Esophagus squamous epithelium (tissue), 5 donors: ENCODE measurements around the gene CDKN1B. TPM values are rescaled to one million over a fixed set of nuclear protein-coding genes. Genes with fewer than 3 reads are reported as not detected.

ENCODE experiments used
- DNase-seq: peaks from one replicate; lab custom pipeline; 2025; lab: John Stamatoyannopoulos, UW
- H3K27ac ChIP-seq, 4 donors: fragments of 200-600 bp; sonication (generic); one replicate each; pipeline ENCODE4 v1.5.1; 2016 to 2019; ENCODE audit warnings: mild to moderate bottlenecking in 1 of 4
- H3K27me3 ChIP-seq, 4 donors: fragments of 200-600 bp; sonication (generic); 1 replicate in 3 of 4; 2 replicates in 1 of 4; pipeline versions ENCODE4 v1.5.1 to v1.6.0; 2017 to 2021; ENCODE audit warnings: antibody characterized with exemption in 1 of 4
- H3K36me3 ChIP-seq, 3 donors: fragments of 200-600 bp; sonication (generic); one replicate each; pipeline ENCODE4 v1.5.1; 2016 to 2019
- H3K4me1 ChIP-seq, 3 donors: fragments of 200-600 bp; sonication (generic); one replicate each; pipeline ENCODE4 v1.5.1; 2017 to 2019
- H3K4me3 ChIP-seq, 4 donors: fragments of 200-600 bp; sonication (generic); 1 replicate in 3 of 4; 2 replicates in 1 of 4; pipeline ENCODE4 v1.5.1; 2016 to 2019; ENCODE audit warnings: mild to moderate bottlenecking in 2 of 4, moderate library complexity in 1 of 4
- H3K9me3 ChIP-seq, 3 donors: fragments of 200-600 bp; sonication (generic); one replicate each; pipeline ENCODE4 v1.5.1; 2016 to 2019
- CTCF ChIP-seq, 6 experiments: fragments of 450-650 bp in 4 of 6; fragments of 200-600 bp in 2 of 6; sonication (generic) in 2 of 6; IDR thresholded peaks; one replicate each; pipeline ENCODE4 v1.5.1; 2016 to 2019; ENCODE audit warnings: antibody characterized with exemption in 6 of 6, mild to moderate bottlenecking in 4 of 6, moderate library complexity in 4 of 6
- POLR2A ChIP-seq, 4 donors: fragments of 450-650 bp; IDR thresholded peaks; one replicate each; pipeline ENCODE4 v1.6.1; 2017; ENCODE audit warnings: antibody characterized with exemption in 4 of 4, mild to moderate bottlenecking in 4 of 4, moderate library complexity in 3 of 4
- WGBS, 2 donors: methylation state at CpG; one replicate each; pipeline ENCODE4 v1.1.5; 2018; 5-methylcytosine and 5-hydroxymethylcytosine counted together
- intact Hi-C: fragments of 100-400 bp; cut with DNase I; formaldehyde crosslinking; loops from one replicate; pipeline ENCODE4 v1.15.0; 2022
- total RNA-seq, 4 donors: library from RNA; depleted of rRNA; stranded (reverse); fragments of >200 nt; gene quantifications; one replicate each; pipeline ENCODE4 v1.1.0, GENCODE V29; 2016
- donor health status: DM: yes; HTN: yes; CAD: no.

The CDKN1B gene
- total RNA-seq, 4 donors from 2014 or later = 17.3 to 48.1 (median 30.5) TPM

GRCh38 chr12:12684375-12685106 is 32.6 kb upstream of the CDKN1B start:
- Histone ChIP-seq H3K9me3 (no peaks in the 10 kb centered on the region), H3K36me3 (no peaks in the 10 kb centered on the region), H3K27ac (no peak overlapping the region), H3K4me3 (no peak overlapping the region), H3K4me1 (no peaks in the 10 kb centered on the region), H3K27me3 (no peaks in the 10 kb centered on the region)
- intact Hi-C loops = no loop called here
- TF ChIP-seq CTCF (IDR thresholded peaks at IDR 0.05) = no peak
- TF ChIP-seq POLR2A (IDR thresholded peaks at IDR 0.05) = no peak
- WGBS, 2 donors = 19 to 26% methylated on average over 4 to 5 of the region's 5 CpGs
- no peak for DNase-seq

DNA sequence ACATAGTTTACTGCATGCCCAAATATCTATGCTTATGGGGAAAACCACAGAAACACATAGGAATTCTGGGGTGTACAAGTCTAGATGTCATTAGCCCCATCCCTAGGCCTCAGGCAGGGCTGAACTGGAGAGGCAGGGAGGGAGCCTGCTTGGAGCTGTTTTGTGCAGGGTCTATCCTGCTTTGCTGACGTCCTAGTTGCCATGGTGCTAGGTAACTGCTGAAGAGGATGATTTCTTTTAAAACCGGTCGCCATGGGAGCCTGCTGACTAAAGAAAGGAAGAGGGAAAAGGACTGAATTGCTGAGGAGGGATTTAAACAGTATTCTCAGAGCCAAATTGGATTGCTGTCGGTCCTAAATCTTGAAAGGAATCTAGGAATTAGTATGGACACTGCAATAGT is 31.9 kb upstream of the CDKN1B start:
- H3K27me3 ChIP-seq = no peaks in the 10 kb centered on the region
- H3K4me1 ChIP-seq = no peaks in the 10 kb centered on the region
- no peak overlapping the region for H3K27ac ChIP-seq
- no peaks in the 10 kb centered on the region for H3K36me3 ChIP-seq
- no peak for TF ChIP-seq POLR2A (IDR thresholded peaks at IDR 0.05)
- TF ChIP-seq CTCF (IDR thresholded peaks at IDR 0.05) = no peak
- no peak for DNase-seq
- WGBS, 2 donors = 60 to 62% methylated on average over 4 of the region's 4 CpGs
- no peaks in the 10 kb centered on the region for H3K9me3 ChIP-seq
- H3K4me3 ChIP-seq = no peak overlapping the region
- intact Hi-C loops = no loop called here

DNA sequence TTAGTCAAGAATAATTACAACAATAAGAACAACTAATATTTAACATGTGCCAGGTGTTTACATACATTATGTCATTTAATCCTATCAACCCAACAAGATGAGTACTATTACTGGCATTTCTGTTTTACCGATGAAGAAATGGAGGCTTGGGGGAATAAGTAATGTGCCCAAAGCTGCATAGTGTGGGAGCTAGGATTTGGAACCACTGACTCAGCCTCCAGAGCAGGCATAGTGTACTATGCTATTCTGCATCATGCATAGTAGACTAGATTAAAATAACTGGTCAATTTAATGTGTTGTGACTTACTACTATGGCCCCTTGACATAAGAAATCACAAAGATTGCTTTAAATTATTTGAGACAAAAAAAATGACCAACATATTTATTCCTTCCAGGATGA is 30.7 kb upstream of the CDKN1B start:
- Histone ChIP-seq H3K9me3 (no peaks in the 10 kb centered on the region), H3K4me1 (no peaks in the 10 kb centered on the region), H3K4me3 (no peak overlapping the region), H3K36me3 (no peaks in the 10 kb centered on the region), H3K27ac (no peak overlapping the region), H3K27me3 (no peaks in the 10 kb centered on the region)
- WGBS, 2 donors = 82 to 100% methylated on average over 1 of the region's 1 CpG
- no peak for DNase-seq
- intact Hi-C loops = no loop called here
- TF ChIP-seq POLR2A (IDR thresholded peaks at IDR 0.05) (no peak), CTCF (IDR thresholded peaks at IDR 0.05) (no peak)

GRCh38 chr12:12686925-12687324 is 30.2 kb upstream of the CDKN1B start:
- no peaks in the 10 kb centered on the region for H3K27me3 ChIP-seq
- TF ChIP-seq CTCF (IDR thresholded peaks at IDR 0.05) (no peak), POLR2A (IDR thresholded peaks at IDR 0.05) (no peak)

GRCh38 chr12:12689647-12690300 is 27.4 kb upstream of the CDKN1B start:
- H3K36me3 ChIP-seq = no peaks in the 10 kb centered on the region
- H3K4me1 ChIP-seq = no peaks in the 10 kb centered on the region
- TF ChIP-seq POLR2A (IDR thresholded peaks at IDR 0.05) (no peak), CTCF (IDR thresholded peaks at IDR 0.05) (no peak)
- 78 to 85% methylated on average over 5 of the region's 5 CpGs for WGBS, 2 donors
- no peak overlapping the region for H3K4me3 ChIP-seq
- no peak for DNase-seq
- H3K27ac ChIP-seq = no peak overlapping the region
- intact Hi-C loops = loop anchor here (10.0 kb wide), 1 partner anchor 125 kb away; the partner anchor contains the start of gene DUSP16
- no peaks in the 10 kb centered on the region for H3K9me3 ChIP-seq
- no peaks in the 10 kb centered on the region for H3K27me3 ChIP-seq

More at GRCh38 chr12:12686925-12687324, 30.2 kb upstream of the CDKN1B start:
- Histone ChIP-seq H3K4me1 (no peaks in the 10 kb centered on the region), H3K4me3 (no peak overlapping the region), H3K36me3 (no peaks in the 10 kb centered on the region), H3K9me3 (no peaks in the 10 kb centered on the region), H3K27ac (no peak overlapping the region)
- no peak for DNase-seq
- intact Hi-C loops = no loop called here
